Activated T-helper 17 cell treated with anti-CD3 and anti-CD28 coated beads, Interleukin-2, amount 50 U/mL, for 72 hours (primary cell): ENCODE measurements around the gene POU2F2. TPM values are rescaled to one million over a fixed set of nuclear protein-coding genes. Genes with fewer than 3 reads are reported as not detected.

ENCODE experiments used
- ATAC-seq: fragments of 150-1000 bp; cut with Tn5 transposase; replicated peaks from 2 replicates; pipeline ENCODE4 v1.10.0; 2021; ENCODE audit warnings: mild to moderate bottlenecking, moderate library complexity
- H3K27ac Mint-ChIP-seq: one replicate; pipeline ENCODE4 v1.8.0; 2022; ENCODE audit warnings: mixed read lengths
- H3K27me3 Mint-ChIP-seq: one replicate; pipeline ENCODE4 v1.8.0; 2022; ENCODE audit warnings: mixed read lengths
- H3K36me3 Mint-ChIP-seq: one replicate; pipeline ENCODE4 v1.8.0; 2022; ENCODE audit warnings: low read depth, mild to moderate bottlenecking, mixed read lengths
- H3K4me1 Mint-ChIP-seq: one replicate; pipeline ENCODE4 v1.8.0; 2022; ENCODE audit warnings: mixed read lengths
- H3K4me3 Mint-ChIP-seq: one replicate; pipeline ENCODE4 v1.8.0; 2022; ENCODE audit warnings: mild to moderate bottlenecking, mixed read lengths
- H3K9me3 Mint-ChIP-seq: one replicate; pipeline ENCODE4 v1.8.0; 2022; ENCODE audit warnings: mixed read lengths
- total RNA-seq, 2 donors: library from RNA; stranded (reverse); gene quantifications; one replicate each; pipeline ENCODE4 v1.2.3, GENCODE V29; 2022

Gene POU2F2
- total RNA-seq, 2 donors from 2014 or later, result 33.1 to 95.9 TPM

DNA sequence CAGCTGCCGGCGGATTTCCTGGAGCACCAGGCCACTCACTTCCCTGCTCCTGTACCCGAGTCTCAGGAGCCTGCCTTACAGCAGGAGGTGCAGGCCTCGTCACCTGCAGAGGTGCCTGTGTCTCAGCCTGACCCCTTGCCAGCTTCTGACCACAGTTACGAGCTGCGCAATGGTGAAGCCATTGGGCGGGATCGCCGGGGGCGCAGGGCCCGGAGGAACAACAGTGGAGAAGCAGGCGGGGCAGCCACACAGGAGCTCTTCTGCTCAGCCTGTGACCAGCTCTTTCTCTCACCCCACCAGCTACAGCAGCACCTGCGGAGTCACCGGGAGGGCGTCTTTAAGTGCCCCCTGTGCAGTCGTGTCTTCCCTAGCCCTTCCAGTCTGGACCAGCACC, 53.0 kb downstream of the POU2F2 start:
- peaks cover 57% of the 10 kb centered on the region for H3K36me3 Mint-ChIP-seq
- H3K27me3 Mint-ChIP-seq, result no peaks in the 10 kb centered on the region
- H3K4me1 Mint-ChIP-seq, result peaks cover 32% of the 10 kb centered on the region
- H3K27ac Mint-ChIP-seq, result no peak overlapping the region
- no peak overlapping the region for H3K4me3 Mint-ChIP-seq
- ATAC-seq, result no peak
- H3K9me3 Mint-ChIP-seq, result peaks cover 5% of the 10 kb centered on the region

DNA sequence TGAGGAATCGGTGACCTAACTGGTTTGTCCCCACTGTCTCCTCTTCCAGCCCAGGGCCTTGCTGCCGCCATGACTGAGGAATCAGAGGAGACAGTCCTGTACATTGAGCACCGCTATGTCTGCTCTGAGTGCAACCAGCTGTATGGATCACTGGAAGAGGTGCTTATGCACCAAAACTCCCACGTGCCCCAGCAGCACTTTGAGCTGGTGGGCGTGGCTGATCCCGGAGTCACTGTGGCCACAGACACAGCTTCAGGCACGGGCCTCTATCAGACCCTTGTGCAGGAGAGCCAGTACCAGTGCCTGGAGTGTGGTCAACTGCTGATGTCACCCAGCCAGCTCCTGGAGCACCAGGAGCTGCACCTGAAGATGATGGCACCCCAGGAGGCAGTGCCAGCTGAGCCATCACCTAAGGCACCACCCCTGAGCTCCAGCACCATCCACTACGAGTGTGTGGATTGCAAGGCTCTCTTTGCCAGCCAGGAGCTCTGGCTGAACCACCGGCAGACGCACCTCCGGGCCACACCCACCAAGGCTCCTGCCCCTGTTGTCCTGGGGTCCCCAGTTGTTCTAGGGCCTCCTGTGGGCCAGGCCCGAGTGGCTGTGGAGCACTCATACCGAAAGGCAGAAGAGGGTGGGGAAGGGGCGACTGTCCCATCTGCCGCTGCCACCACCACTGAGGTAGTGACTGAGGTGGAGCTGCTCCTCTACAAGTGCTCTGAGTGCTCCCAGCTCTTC, 53.5 kb downstream of the POU2F2 start:
- Mint-ChIP-seq H3K27me3 (no peaks in the 10 kb centered on the region), H3K4me3 (peak overlapping the region; percentile 97), H3K36me3 (peaks cover 57% of the 10 kb centered on the region), H3K27ac (peak overlapping the region; percentile 99), H3K9me3 (peaks cover 5% of the 10 kb centered on the region), H3K4me1 (peaks cover 32% of the 10 kb centered on the region)
- no peak for ATAC-seq

DNA sequence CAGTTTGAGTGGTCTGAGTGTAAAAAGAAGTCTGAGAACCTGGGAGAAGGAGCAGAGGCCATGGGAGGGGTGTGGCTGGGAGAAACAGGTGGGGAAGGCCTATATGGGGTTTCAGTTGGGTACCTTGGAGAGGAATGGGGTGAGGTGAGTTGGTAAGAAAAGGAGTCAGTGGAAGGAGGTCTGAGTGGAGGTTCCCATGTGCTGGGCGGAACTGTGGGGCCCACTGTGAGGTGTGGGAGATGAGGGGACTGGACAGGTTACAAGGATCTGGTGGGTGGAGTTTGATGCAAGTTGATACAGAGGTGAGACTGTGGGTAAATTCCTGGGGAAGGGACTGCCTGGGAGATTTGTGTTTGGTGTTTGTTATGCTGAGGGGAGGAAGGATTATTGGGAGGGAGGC, 54.2 kb downstream of the POU2F2 start:
- H3K27me3 Mint-ChIP-seq, result no peaks in the 10 kb centered on the region
- peaks cover 57% of the 10 kb centered on the region for H3K36me3 Mint-ChIP-seq
- H3K4me1 Mint-ChIP-seq, result peaks cover 32% of the 10 kb centered on the region
- no peak for ATAC-seq
- H3K9me3 Mint-ChIP-seq, result peaks cover 5% of the 10 kb centered on the region
- H3K27ac Mint-ChIP-seq, result peak overlapping the region; percentile 99
- H3K4me3 Mint-ChIP-seq, result peak overlapping the region; percentile 97

DNA sequence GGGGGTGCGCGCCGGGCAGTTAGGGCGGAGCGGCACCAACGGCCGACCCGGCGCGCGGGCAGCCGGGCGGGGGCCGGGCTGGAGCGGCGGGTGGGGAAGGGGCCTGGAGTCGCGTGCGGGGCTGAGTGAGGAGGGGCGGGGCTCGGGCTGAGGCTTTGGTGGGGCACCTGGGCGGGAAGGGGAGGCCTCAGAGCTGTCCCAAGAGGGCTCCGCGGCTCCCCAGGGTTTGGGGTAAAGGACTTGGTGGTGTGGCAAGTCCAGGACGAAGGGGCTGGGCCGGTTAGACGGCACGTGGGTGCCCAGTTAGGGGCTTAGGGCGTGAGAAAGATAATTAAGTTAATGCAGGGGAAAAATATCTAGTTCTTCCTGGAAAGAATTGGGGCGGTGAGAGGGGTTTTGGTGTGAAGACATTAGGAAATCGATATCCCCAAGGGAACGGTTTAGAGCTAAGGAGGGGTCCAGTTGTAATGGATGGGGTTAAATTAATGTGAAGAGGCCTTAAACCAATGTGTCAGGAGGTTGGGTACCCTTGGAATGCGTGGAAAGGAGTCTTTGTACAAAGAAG, 55.8 kb downstream of the POU2F2 start:
- peak overlapping the region; percentile 97 for H3K4me3 Mint-ChIP-seq
- H3K4me1 Mint-ChIP-seq, result peaks cover 27% of the 10 kb centered on the region
- H3K36me3 Mint-ChIP-seq, result peaks cover 50% of the 10 kb centered on the region
- no peaks in the 10 kb centered on the region for H3K27me3 Mint-ChIP-seq
- peak overlapping the region; percentile 99 for H3K27ac Mint-ChIP-seq
- ATAC-seq, result no peak
- peaks cover 5% of the 10 kb centered on the region for H3K9me3 Mint-ChIP-seq

DNA sequence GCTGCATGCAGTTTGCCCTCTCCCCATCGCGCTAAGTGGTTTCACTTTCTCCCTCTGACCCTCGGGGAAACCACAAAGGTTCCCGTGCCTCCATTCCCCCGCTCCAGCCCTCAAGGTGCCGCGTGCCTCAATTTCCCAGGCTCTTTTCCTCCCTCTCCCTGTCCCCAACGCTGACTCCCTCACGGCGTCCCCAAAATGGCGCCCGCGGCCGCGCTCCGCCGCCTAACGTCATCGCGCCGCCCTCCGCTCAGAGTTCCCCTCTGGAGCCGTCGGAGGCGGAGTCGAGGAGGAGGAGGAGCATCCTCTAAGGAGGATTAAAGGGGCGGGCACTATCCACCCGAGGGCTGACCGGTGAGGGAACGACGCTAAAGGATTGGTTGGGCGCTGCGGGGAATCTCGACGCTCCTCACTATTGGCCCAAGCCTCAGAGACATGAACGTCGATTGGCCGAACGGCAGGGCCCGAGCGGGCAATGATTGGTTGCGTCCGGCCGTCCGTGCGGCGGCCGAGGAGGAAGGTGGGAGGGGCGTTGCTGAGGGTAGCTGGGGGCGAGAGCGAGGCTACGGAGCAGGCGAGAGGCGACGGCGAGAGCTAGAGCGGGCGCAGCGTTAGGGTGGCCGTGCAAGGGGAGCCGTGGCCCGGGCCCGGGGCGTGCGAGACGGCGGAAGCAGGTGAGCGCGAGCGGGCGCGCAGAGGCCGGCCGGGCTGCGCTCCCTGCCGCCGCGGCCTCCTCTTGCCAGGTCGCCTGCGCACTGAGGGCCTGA, 56.4 kb downstream of the POU2F2 start, which contains the start of gene ZNF574:
Gene ZNF574 (plus strand): TSS at position 551 of the 764 bp plus-strand sequence. CDS start 2,441 bp downstream, outside the sequence.
- no peaks in the 10 kb centered on the region for H3K27me3 Mint-ChIP-seq
- H3K9me3 Mint-ChIP-seq, result peaks cover 5% of the 10 kb centered on the region
- peaks cover 28% of the 10 kb centered on the region for H3K4me1 Mint-ChIP-seq
- H3K4me3 Mint-ChIP-seq, result peak within 1 kb of the TSS; percentile 97
- H3K36me3 Mint-ChIP-seq, result peaks cover 43% of the 10 kb centered on the region
- peak within 1 kb of the TSS; percentile 99 for H3K27ac Mint-ChIP-seq
- peak; percentile 98 for ATAC-seq

DNA sequence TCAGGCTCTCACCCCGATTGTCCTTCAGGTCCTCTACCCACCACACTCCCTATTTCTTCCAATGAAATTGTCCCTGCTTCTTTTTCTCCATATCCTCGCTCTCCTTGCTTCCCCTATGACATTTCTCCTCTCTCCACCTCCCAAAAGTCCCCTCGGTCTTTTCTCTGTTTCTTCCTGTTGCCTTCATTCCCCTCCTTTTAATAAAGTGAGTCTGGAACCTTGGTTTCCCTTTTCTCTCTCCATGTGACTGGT, 57.0 kb downstream of the POU2F2 start:
- Mint-ChIP-seq H3K27ac (peak overlapping the region; percentile 99), H3K4me1 (peaks cover 31% of the 10 kb centered on the region), H3K9me3 (peaks cover 5% of the 10 kb centered on the region), H3K4me3 (peak overlapping the region; percentile 97), H3K36me3 (peaks cover 43% of the 10 kb centered on the region), H3K27me3 (no peaks in the 10 kb centered on the region)
- ATAC-seq, result peak; percentile 1

DNA sequence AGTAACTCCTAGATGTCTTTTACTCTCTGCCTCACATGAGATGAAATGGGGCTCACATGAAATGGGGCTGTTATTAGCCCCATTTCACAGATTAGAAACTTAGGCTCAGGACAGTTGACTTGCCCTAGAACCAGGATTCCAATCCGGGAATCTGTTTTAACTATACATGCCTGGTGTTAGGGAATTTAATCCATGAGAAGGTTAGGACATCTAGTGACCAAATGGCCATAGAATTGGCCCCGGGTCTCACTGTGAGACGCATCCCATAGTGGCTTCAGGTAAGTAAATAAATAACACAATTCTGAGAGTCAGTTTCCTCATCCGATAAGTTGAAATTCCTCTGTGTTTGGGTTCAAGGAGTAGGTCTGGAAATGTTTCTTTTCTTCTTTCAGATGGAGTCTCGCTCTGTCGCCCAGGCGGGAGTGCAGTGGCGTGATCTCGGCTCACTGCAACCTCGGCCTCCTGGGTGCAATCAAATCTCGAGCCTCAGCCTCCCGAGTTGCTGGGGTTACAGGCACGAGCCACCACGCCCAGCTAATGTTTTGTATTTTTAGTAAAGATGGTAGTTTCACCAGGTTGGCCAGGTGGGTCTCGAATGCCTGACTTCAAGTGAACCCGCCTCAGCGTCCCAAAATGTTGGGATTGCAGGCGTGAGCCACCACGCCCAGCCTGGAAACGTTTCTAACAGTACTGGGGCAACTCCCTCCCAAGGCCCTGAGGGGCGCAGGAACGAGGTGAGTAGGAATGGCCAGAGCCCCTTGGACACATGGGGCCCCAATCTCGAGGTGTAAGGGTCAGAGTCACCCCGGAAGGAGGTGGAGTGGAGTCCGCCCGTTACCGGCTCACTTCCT, 57.5 kb downstream of the POU2F2 start:
- Mint-ChIP-seq H3K27ac (peak overlapping the region; percentile 99), H3K36me3 (peaks cover 39% of the 10 kb centered on the region), H3K4me3 (peak overlapping the region; percentile 97), H3K4me1 (peaks cover 31% of the 10 kb centered on the region), H3K9me3 (peaks cover 5% of the 10 kb centered on the region), H3K27me3 (no peaks in the 10 kb centered on the region)
- ATAC-seq, result no peak

DNA sequence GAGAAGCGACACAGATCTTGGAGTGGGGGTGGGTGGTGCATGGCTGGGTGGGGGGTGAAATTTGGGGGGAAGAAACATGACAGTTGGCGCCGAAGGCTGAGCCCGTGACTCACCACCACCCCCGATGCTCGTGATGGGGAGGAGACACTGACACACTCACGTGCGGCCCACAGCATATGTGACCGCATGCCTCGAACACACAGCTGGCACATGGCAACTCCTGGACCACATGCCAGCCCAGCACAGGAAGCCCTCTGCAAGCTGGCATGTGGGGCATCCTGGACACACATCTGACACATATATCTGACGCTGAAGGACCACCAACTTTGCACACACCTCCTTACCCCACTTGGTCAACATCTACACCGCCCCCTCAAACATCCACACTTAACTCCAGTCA, 61.0 kb downstream of the POU2F2 start:
- Mint-ChIP-seq H3K36me3 (peaks cover 9% of the 10 kb centered on the region), H3K9me3 (peaks cover 5% of the 10 kb centered on the region), H3K27me3 (no peaks in the 10 kb centered on the region), H3K4me1 (peaks cover 10% of the 10 kb centered on the region), H3K27ac (no peak overlapping the region), H3K4me3 (no peak overlapping the region)
- ATAC-seq, result no peak

DNA sequence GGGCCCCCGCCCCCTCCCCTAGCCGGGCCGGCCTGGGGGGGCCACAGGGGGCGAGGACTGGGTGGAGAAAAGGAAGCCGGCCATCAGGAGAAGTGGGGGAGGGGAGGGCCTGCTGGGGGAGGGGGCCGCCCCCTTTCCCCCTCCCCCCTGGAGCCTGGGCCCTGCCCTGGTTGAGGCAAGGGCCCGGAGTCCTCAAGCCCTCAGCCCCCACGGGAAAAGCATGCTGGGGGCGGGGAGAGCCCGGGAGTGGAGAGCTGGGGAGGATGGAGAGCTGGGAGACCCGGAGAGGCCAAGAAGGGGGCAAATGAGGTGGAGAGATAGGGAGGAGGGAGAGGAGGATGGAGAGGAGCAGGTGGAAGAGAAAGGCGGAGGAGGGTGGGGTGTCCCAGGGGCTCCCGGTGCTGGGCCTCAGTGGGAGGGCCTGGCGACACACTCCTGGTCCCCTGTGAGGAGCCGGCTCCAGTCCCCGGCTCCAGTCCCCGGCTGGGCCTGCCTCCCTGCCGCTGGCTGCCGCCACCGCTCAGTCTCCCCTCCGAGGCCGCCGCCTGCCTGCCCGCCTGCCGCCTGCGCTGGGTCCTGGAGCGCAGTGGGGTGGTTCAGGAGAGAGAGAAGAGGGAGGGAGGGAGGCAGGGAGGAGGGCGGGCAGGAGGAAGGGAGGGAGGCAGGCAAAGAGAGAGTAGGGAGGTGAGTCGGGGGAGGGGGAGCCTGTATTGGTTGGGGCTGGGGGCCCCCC, 62.5 kb downstream of the POU2F2 start, which contains the start of gene GRIK5:
Gene GRIK5 (minus strand): TSS at position 588 of the 733 bp plus-strand sequence. CDS start 4,436 bp downstream, outside the sequence.
- Mint-ChIP-seq H3K4me1 (peaks cover 5% of the 10 kb centered on the region), H3K9me3 (no peaks in the 10 kb centered on the region), H3K36me3 (no peaks in the 10 kb centered on the region), H3K27me3 (no peaks in the 10 kb centered on the region), H3K27ac (no peak within 1 kb of the TSS), H3K4me3 (no peak within 1 kb of the TSS)
- no peak for ATAC-seq

DNA sequence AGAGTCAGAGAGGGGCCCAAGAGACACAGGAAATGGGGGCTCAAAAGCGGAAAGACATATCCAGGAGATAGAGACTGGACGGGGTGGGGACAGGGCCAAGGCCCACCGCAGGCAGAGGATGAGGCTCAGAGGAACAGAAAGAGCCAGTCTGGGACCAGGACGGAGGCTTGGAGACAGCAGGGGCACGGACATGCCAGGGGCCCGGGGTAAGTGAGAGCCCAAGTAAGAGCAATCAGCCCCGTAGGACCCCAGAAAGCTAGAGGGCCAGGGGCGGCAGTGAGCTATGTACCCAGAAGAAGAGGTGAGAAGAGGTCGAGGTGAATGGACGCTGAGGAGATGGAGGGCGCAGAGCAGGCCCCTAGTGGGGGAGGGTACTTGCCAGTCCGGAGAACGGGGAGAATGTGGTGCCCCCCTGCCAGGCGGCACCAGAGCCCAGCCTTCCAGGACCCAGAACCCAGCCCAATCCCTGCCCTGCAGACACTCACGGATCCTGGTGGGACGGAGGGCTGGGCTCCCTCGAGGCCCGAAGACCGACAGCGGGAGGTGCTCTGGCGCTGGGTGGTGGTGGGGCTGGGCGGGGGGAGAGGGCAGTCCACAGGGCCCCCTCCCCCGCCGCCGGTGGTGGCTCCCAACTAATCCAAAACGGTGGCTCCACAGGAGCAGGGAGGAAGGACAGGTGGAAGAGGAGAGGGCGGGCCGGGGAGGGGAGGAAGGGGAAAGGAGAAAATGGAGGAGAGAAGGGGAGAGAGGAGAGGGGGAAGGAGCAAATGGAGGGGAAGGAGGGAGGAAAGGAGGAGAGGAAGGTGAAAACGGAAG, 63.3 kb downstream of the POU2F2 start:
- H3K4me3 Mint-ChIP-seq, result no peak overlapping the region
- no peaks in the 10 kb centered on the region for H3K9me3 Mint-ChIP-seq
- no peaks in the 10 kb centered on the region for H3K36me3 Mint-ChIP-seq
- peaks cover 5% of the 10 kb centered on the region for H3K4me1 Mint-ChIP-seq
- no peaks in the 10 kb centered on the region for H3K27me3 Mint-ChIP-seq
- ATAC-seq, result no peak
- H3K27ac Mint-ChIP-seq, result no peak overlapping the region

DNA sequence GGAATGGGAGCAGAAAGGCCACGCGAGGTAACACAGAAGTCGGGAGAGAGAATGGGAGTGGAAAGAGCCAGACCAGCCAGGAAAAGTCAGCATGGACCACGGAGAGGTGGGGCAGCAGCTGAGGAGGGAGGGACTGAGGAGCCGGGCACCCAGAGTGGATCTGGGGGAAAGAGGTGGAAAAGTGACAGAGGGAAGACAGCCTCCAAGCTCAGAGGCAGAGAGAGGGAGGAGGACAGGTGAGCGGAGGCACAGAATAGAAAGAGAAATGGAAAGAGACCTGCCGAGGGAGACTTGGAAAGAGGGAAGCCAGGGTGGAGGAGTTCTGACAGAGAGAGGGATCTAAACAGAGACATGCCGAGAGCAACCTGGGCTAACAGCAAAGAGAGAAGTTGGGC, 63.9 kb downstream of the POU2F2 start:
- Mint-ChIP-seq H3K9me3 (no peaks in the 10 kb centered on the region), H3K27ac (no peak overlapping the region), H3K4me3 (no peak overlapping the region), H3K36me3 (no peaks in the 10 kb centered on the region), H3K27me3 (no peaks in the 10 kb centered on the region), H3K4me1 (peaks cover 5% of the 10 kb centered on the region)
- ATAC-seq, result no peak

DNA sequence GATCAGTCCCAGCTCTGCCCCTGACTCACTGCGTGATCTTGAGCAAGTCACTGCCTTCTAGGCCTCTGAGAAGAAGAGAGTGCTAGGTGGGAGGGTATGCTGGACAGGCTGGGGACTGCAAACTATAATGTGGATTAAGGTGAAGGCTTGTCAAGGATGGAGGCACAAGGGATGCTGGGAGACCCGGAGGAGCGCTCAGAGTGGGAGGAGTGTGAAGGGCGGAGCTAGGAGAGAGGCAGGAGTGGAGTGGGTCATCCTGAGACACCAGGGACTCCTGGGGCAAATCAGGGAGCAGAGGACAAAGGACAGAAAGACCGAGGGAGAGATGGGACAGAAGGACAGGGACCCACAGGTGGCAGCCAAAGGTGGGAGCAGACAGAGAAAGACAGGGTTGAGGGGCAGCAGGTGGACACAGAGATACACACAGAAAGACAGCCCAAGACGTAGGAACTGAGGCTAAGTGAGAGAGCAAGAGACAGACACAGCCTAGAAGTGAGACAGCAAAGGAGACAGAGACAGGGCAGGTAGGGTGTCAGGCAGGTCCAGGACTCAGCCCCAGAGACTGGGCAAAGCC, 64.8 kb downstream of the POU2F2 start:
- H3K9me3 Mint-ChIP-seq, result no peaks in the 10 kb centered on the region
- no peak overlapping the region for H3K27ac Mint-ChIP-seq
- H3K36me3 Mint-ChIP-seq, result no peaks in the 10 kb centered on the region
- peaks cover 5% of the 10 kb centered on the region for H3K4me1 Mint-ChIP-seq
- H3K27me3 Mint-ChIP-seq, result no peaks in the 10 kb centered on the region
- H3K4me3 Mint-ChIP-seq, result no peak overlapping the region
- no peak for ATAC-seq
